SIG-M5 treated with dmso at 0.1 percent for 504 hours (cell line): ENCODE data around the gene PCK1.
A peak's percentile ranks its signal among the peaks of the same experiment; 100 is the strongest.

ENCODE experiments used
- DNase-seq: peaks from one replicate; lab custom pipeline; 2025; ENCODE audit not compliant: unreplicated experiment; lab: John Stamatoyannopoulos, UW

The PCK1 gene

GRCh38 chr20:57576002-57576401 is 15.1 kb downstream of the PCK1 start:
- no peak for DNase-seq

- no peak for DNase-seq
Measured at GRCh38 chr20:57576617-57577550, 16.0 kb downstream of the PCK1 start.

DNA sequence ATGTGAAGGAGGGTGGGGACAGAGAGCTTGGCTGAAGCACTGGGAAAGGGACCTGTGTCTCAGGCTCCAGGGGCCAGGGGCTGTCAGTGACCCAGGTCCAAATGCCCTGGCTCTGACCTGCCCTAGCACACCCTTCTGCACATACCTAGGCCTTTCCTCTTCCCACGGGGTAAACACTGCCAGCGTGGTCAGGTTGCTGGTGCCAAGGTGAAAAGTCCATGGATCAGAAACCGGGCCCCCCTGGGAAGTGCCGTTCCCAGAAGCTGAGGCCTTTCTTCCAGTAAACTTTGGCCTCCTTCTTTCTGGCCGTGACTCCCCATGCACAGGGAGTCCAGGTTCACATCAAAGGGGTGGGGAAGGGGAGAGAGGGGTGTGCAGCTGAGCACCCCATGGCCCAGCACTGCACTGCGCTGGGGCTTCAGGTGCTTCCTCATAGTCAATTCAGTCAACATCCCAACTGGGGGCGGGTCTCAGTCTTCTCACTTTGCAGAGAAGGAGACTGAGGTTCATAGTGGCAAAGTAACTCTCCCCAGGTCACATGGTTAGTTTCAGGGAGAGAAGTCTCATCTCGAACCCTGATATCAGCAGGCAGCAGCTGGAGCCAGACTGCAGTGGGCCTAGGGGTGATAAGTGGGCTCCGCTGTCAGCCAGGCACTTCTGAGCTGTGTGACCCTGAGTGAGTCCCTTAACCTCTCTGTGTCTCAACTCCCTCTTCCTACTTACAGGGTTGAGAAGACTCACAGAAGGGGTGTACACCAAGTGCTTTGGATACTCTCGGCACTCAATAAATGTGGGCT is 17.0 kb downstream of the PCK1 start:
- DNase-seq, result no peak

GRCh38 chr20:57578476-57579165 is 17.7 kb downstream of the PCK1 start:
- no peak for DNase-seq

- DNase-seq, result no peak
Measured at GRCh38 chr20:57579331-57579897, 18.5 kb downstream of the PCK1 start.

DNA sequence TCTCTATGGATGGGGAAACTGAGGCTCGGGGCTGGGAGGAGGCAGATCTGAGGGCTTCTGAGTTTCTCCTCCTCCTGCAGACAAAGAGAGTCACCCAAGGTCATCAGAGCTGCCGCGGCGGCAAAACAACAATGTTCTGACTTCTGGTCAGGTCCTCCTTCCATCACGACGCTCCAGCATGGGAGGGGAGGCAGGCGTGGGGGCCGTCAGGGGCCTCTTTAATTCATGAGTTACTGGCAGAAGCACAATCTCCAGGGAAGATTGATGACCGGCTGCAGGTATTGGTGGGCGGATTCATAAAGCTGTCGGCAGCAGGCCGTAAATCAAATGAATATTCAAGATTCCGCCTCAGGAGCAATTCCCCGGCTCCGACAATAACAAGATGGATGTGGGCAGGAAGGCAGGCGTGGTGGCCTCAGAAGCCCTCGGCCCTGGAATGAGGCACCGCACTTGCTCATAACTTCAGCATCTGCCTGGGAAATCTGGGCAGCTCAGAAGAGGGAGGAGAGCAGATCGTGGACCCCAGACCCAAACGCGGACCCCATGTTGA is 19.1 kb downstream of the PCK1 start:
- no peak for DNase-seq

- no peak for DNase-seq
Measured at GRCh38 chr20:57580478-57581201, 19.7 kb downstream of the PCK1 start.

DNA sequence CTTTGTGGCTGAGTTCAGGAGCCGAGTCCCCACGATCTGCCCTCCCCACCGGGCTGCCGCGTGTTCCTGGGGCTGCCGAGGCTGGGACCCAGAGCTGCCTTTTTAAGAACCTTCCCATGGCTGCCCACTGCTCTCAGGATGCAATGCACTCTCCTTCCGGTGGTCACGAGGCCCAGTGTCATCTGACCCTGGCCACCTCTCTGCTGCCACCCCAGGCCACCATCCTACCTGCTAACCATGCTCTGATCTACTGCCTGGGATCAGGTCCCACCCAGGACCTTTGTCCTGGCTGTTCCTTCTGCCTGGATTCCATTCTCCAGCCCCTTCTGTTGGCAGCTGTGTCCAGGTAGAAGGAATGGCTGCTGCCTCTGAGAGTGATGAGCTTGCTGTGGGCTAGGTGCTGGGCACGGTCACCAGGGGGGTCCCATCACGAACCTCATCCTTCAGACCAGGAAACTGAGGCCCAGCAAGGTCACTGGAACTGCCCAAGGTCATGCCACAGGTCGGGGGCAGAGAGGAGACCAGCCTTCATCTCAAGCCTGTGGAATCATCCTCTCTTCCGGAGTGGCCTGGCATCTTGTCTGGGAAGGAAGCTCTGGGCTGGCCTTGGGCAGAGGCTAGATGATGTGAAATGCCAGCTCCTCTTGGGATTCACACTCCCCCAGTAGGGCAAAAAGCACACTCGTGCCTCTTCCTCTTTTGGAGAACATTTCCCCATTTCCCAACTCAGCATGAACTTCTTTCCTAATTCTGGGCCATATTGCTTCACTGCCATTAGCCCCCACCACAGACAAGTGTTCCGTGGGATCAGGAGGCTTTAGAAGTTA is 20.5 kb downstream of the PCK1 start:
- peak; percentile 90 for DNase-seq

- no peak for DNase-seq
Measured at GRCh38 chr20:57582029-57582378, 21.1 kb downstream of the PCK1 start.

DNA sequence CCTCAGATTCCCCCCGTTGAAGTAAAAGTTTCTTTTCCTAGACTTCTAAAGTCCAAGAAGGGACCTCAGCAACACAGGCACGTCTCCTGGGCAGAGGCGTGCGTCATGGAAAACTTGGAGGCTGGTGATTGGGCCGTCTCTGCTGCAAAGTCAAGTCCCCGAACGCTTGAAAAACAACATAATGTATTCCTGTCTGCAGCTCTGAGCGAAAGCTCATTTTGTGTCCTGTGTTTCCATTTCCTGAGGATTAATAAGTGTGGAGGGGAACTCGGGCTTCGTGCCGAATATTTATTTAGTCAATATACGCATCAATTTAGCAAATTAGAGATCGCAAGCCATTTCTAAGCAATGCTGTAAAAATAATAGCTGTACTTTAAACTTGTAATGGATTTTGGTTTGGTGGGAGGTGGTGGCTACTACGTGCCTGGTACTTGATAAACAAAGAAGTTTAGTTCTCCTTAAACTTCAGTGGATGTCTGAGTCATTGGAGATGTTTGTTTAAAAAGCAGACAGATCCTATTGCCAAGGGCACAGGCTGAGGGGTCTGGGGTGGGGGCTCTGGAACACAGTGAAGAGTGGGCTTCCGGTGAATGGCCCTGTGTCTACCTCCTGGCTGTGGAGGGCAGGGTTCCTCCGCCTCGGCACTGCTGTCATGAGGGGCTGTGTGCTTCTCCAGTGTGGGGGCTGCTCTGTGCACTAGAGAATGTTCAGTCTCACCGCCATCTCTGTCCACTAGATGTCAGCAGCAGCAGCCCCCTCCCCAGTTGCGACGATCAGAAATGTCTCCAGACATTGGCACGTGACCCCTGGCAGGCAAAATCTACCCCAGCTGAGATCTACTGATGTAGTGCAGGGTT is 21.8 kb downstream of the PCK1 start:
- DNase-seq, result no peak

GRCh38 chr20:57583289-57584257 is 22.7 kb downstream of the PCK1 start:
- no peak for DNase-seq

GRCh38 chr20:57584768-57585461 is 24.0 kb downstream of the PCK1 start:
- DNase-seq, result no peak

GRCh38 chr20:57585466-57586213 is 24.7 kb downstream of the PCK1 start:
- DNase-seq, result no peak

DNA sequence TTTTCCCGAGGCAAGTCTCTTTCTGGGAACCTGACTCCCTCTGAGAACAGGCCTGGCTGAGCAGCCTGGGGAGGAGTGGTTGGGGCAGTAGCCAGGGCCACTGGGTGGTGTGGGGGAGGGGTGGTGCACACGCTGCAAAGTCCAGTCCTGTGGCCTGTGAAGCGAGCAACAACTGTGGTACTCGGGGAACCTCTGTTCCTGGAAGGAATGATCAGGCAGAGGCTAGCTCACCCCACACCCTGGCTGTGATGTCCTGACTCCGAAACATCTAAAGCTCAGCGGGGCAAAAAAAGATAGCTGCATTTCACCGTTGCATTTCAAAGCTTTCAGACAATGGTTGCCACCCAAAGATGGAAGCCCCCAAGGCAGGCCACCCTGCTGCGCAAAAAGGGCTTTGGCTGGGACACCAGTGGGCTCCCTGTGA is 25.5 kb downstream of the PCK1 start:
- no peak for DNase-seq

DNA sequence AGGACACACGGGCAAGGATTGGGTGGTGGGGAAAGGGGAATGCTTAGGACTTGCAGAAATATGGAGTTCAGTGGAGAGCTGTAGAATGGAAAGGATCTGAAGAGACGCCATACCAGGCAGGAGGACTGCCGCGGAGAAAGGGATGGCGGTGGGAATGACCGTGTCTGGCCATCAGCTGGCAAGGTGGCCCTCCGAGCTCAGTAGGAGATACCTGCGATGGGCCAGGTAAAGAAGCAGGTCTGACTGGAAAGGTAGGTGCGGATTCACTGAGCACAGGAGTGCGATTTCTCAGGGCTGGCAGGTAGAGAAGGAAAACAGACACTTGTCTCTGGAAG is 26.0 kb downstream of the PCK1 start:
- DNase-seq, result no peak
